GM10266 (cell line): ENCODE data around the gene FRS3.
A peak's percentile ranks its signal among the peaks of the same experiment; 100 is the strongest.

Experiments
- DNase-seq: peaks from one replicate; pipeline ENCODE4 v3.0.0; 2012; ENCODE audit errors: extremely low spot score
- TF ChIP-seq, protein P1 (sequence below): IDR thresholded peaks from 2 replicates; pipeline ENCODE4 v1.5.1; 2012; ENCODE audit warnings: mild to moderate bottlenecking, low read depth; ENCODE audit not compliant: control insufficient read depth, insufficient read depth; ENCODE audit errors: missing control alignments

The FRS3 gene

DNA sequence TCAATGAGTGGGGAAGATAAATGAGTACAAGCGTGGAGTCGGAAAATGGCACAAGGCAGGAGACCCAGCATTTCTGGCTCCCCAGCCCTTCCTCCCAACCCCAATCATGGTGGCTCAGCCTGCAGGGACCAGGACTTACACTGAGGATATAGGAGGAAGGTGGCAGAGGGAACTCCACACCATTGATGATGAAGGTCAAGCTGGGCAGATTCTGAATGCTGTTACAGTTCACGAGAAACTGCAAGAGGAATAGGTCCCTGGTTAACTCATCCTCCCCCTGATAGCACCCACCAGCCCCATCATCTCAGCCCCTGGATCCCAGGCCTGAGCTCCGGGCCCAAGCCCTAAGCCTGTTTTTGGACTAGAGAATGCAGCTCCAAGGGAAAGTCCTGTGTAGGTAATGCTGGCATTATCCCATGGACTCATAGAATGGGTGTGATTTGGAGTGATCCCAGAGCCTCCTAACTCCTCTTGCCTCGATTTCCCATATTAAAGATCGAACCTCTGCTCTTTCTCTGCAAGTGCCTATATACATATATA is 42.0 kb downstream of the FRS3 start:
- TF ChIP-seq, protein P1, sequence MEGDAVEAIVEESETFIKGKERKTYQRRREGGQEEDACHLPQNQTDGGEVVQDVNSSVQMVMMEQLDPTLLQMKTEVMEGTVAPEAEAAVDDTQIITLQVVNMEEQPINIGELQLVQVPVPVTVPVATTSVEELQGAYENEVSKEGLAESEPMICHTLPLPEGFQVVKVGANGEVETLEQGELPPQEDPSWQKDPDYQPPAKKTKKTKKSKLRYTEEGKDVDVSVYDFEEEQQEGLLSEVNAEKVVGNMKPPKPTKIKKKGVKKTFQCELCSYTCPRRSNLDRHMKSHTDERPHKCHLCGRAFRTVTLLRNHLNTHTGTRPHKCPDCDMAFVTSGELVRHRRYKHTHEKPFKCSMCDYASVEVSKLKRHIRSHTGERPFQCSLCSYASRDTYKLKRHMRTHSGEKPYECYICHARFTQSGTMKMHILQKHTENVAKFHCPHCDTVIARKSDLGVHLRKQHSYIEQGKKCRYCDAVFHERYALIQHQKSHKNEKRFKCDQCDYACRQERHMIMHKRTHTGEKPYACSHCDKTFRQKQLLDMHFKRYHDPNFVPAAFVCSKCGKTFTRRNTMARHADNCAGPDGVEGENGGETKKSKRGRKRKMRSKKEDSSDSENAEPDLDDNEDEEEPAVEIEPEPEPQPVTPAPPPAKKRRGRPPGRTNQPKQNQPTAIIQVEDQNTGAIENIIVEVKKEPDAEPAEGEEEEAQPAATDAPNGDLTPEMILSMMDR = no peak
- DNase-seq = no peak

DNA sequence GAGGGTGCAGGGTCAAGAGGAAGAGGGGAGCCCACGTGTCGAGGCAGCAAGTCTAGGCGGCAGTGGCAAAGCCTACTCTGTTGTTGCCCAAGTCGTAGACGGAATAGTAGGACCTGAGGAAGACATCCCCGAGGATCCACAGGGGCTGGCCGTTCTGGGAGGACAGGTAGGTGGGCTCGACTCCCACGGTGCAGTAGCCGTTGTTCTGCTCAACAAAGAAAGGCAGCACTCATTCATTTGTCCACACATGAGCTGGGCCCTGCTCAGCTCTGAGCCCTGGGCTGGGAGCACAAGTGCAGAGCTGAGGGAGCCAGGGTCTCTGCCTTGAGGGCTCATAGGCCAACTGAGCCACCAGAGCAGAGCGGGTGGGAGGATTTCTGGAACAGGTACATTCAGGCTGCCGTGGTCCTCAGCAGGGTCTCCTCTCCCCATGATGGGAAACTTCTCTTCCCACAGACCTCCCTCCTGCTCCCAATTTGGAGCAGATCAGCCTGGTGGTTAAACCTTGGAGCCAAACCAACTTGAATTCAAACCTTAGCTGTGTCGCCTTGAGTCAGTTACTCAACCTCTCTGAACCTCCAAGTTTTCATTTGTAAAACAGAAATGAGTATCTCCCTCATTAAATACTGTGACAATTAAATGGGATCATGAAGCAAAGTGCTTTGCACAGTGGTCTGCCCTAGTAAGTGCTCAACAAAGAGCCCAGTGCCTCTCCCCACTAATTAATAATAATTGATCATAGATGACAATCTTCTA is 42.7 kb downstream of the FRS3 start:
- TF ChIP-seq, protein P1 = no peak

DNA sequence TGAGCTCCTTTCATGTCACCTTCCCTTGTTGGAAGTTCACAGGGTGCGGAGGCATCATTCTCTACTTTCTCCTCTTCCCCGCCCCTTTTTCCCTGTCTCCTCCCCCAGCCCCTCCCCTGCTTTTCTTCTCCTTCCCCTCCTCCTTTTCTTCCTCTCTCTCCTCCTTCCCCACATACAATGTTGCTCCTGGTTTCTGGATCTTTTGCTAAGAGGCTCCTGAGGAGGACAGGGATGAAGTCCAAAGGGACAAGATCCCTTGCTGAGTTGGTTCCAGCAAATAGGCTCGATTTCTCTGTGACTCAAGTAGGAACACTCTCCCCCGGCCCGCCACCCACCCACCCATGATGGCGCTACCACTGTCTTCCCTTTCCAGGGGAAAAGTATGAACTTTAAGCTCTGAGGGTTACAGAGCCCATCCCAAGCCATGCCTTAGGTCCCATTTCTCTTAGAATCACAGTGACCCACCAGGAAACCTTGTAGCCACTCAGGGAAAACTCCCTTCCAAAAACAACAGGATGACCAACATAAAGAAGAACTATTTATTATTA is 43.4 kb downstream of the FRS3 start:
- TF ChIP-seq, protein P1 = no peak
- no peak for DNase-seq

More for the DNA sequence above, 42.7 kb downstream of the FRS3 start:
- DNase-seq = no peak

DNA sequence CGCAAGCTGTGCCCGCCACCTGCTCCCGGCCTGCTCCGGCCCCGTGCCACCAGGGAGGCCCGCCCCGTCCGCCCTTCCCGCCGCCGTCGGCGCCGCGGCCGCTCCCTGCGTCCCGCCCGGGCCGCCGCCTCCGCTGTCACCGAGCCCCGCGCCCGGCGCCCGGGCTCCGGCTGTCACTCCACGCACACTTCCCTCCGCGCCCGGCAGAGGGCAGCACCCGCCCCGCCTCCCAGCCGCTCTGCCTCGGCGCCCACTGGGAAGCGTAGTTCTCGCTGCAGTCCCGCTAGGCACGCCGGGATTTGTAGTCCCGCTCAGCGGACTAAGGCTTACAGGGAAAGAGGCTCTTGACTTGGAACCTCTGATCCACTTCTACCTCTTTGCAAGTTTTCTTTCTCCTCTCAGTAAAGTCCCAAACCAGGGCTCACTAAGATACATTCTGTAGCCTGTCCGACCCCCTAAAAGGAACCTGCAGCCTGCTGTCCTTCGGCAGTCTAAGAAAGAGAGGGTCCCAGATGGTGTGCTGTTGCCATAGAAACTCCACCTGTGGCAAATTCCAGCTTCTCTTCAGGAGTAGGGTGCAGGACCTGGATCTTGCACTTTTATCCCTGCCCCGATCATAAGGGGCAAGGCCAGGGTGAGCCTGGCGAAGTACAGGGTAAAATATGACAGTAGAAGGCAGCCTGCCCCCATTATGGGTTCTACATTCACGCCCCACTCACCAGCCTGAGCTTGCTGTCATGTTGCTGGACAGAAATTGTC is 44.1 kb downstream of the FRS3 start, which contains the start of gene TFEB:
Gene TFEB (minus strand): TSS at position 182 of the 759 bp plus-strand sequence. CDS start 44,395 bp downstream, outside the sequence.
- TF ChIP-seq, protein P1 = peak; percentile 98
- DNase-seq = peak; percentile 96

DNA sequence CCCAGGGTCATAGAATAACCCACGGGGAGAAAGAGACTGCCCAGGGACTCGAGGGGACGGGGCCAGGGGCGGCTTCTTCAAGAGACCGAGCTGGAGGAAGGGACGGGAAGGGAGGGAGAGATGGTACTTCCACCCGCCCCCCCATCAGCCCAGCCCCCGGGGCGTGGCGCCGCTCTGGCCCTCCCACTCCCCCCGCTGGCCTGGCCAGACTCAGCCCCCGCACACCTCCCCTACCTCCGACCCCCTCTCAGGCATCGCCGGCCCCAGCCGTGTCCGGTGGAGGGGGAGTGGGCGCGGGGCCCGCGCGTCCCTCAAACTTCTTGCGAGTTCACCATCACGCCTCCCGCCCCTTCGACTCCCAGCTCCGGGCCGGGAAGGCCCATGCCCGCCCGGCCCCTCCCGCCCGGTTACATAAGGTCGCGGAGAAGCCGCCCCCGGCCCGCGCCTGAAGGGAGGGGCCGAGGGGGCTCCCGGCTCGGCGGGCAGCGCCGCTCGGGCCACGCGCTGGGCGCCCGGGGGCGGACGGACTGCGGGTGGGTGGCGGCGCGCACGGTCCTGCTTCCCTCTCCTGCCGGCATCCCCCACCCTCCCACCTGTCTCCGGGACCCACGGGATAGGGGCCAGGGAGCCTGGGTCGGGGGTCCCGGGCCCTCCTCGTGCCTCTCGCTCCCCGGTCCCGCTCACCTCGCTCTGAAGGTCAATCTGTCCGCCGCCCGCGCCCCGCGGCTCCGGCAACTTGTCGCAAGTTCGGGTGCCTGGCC is 44.9 kb downstream of the FRS3 start:
- DNase-seq = peak; percentile 93
- TF ChIP-seq, protein P1 = no peak

DNA sequence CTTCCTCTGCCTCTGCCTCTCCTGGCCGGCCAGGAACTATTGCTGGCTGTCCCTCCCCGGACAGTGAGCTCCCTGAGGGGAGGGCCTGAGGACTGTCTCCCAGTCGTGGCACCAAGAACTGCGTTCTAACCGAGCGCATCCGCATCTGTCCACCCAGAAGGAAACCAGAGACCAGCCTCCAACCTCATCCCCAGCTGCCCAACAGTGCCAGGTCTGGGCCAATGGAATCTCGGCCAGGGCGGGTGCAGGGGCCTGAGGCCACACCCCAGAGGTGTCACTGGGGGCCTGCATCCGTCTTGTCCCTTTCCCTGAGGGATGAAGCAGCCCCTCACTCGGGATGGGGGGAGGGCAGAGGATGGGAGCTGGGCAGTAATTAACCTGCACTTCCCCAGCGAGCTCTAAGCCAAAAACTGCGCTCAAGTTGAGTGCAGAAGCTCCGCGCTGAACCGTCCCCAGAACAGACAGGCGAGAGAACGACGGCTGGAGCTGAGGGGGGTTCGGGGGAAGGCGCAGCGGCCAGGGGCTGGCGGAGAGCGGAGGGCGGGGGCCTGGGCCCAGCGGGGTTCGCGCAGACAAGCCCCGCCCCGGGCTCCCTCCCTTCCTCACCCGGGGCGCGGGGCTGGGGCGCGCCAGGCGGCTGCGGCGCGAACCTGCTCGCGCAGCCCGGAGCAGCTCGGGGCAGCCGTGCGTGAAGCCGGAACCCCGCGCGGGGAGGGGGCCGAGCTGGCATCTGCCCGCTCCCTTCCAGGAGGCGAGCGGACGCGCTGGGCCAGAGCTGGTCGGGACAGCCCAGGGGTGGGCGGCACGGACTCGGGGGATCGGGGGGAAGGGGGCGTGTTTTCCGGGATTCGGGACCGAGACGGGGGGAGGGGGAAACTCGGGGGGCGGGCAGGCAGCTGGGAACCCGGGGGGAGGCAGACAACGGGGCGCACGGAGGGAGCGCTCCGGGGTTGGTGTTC is 45.7 kb downstream of the FRS3 start:
- peak; percentile 96 for DNase-seq
- TF ChIP-seq, protein P1 = no peak
